GM19467 (cell line): ENCODE measurements around the gene MPEG1.

ENCODE experiments used
- ATAC-seq: cut with Tn5 transposase; IDR thresholded peaks from one replicate; pipeline ENCODE4 v1.9.1; 2021; ENCODE audit warnings: mild to moderate bottlenecking, moderate library complexity; ENCODE audit not compliant: unreplicated experiment

Gene MPEG1

DNA sequence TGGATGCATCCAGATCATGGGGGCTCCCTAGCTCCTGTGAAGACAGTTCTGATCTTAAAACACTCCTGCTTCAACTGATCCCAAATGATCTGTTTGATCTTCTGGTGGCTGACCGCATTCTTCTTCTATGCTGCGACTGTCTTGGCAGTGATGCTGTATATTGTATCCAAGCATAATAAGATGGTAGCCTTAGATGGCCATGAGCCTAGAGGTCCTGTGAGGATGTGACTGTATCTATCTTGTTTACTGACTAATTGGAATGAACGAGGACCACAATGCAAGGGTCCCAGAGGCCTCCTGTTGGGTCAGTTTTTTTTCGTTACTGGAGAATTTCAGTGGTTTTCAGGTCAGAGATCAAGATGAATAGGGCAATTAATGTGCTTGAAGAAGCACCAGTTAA, 7.1 kb upstream of the MPEG1 start:
- ATAC-seq, result no peak

DNA sequence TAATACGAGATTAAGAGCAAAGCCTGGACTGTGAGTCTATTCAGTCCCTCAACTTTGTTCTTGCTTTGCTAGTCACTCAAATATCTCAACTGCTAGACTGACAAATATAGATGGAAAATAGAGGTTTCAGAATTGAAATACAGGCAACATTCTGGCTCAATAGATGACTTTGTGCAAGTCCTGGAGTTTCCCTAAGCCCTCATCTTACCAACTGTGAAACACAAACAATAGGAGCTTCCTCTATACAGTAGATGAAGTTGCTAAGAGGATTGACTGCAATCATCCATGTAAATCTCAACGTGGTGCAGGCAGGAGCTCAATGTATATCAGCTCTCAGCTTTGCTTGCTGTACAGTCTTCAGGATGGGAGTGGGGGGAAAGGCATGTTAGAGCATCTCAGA, 6.2 kb upstream of the MPEG1 start:
- no peak for ATAC-seq

DNA sequence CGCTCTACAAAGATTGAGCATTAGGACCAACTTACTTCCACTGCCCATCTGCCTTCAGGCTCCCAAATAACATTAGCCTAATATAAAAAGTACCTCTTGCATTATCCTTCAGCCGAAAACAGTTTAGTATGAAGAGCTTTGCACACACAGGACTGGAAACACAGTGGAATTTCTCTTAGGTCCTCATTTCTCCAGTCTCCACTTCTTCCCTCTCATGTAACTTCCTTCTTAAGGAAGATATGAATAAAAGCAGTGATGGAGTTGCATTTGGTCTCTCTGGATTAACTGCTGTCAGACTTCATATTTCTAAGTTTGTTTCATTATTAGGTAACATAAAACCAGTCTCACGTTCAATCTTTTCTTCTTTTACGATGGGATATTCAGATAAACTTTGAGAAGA, 5.6 kb upstream of the MPEG1 start:
- no peak for ATAC-seq

DNA sequence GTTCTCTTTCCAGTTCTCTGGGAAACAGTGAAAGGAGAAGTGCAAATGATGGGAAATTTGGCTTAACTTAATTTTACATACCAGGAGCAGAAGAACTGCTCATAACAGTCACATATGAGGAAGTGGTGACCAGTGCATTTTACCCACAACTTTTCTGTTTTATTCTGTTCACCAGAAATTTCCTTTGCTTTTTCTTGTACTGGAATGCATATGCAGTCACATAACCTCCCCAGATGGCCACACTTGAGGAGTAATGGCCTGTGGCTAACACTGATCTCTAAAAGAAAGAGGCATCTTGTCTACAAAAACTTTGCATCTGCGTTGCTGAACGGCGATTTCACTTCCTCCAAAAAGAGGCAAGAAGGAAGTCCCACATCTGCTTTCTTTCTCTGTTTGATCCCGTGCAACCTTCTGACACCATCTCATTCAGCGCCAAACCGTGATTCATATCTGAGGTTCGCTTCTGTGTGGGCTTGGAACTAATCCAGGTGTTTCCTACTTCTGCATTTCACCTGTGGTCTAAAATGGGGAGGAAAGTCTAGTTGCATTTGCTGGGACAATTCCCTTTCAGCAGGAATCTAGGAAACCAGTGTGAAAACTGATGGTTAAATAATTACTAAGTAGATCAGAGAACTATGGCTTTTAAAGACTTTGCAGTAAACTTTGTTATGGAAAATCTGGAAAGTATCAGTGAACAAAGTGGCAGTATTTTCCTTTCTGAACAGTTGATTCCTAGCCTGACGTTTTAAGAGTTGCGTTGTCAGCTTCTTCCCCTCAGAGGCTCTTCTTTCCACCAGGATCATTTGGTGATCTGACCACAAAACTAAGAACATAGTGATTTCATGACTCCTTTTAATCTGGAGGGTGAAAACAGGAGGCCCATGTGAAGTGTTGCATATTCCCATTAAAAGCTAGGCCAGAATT, 4.2 kb upstream of the MPEG1 start:
- ATAC-seq, result peak; percentile 86

DNA sequence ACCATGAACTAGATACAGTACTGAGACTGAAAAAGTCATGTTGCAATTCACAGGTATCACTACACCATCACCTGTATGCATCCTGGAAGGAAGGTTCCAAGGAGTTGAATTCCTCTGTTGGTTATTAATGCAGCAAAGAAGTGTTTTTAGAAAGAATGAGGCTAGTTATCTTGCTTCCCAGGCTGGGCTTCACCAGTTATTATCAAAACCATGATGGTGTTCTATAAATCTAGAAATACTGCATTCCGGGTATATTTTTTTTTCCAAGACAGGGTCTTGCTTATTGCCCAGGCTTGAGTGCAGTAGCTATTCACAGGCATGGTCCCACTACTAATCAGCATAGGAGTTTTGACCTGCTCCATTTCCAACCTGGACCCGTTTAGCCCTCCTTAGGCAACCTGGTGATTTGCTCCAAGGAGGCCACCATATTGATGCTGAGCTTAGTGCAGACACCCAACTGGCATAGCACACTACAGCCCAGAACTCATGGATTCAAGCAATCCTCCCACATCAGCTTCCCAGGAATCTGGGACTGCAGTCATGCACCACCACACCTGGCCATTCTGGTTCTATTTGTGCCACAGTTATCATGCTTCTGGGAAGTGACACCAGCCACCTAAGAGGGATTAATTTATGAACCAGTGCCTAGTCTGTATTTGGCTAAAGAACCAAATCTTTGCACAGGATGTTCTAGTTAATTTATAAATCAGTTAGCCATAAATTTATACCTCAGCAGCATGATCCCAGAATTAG, 1.6 kb upstream of the MPEG1 start:
- ATAC-seq, result no peak

DNA sequence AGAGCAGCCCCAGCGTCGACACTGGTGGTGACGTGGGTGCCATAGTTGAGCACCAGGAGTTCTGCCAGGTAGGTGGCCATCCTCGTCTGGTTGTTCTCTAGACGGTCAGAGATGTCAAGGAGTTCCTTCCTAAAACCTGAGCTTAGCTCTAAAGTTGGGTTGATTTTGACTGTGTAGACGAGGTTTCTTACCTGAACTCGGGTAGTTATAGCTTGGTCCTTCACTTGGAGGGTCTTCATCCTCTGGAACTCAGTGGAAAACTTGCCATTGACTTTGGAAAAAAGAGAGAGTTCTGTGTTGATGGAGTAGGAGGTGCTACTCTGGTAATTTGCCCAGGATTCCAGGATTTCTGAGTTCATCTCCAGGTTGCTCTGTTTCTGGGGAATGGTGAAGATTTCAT, 505 bp downstream of the MPEG1 start:
- no peak for ATAC-seq

DNA sequence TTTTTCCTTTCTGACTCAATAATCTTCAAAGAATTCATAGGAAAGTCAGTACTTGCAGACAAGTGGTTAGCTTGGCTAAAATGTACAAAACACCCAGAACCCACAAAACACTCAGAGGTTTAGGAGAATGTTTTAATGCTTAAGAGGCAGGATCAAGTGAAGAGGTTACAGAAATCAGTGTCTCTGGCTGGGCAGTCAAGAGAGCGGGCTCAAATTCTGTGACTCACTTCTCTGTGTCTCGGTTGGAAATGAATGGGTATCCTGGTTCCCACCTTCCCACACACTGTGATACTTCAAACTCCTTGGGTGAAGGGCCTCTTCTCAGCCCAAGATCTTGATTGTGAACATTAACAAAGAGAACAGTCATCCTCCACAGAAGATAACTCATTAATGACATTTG, 3.8 kb downstream of the MPEG1 start:
- ATAC-seq, result no peak

DNA sequence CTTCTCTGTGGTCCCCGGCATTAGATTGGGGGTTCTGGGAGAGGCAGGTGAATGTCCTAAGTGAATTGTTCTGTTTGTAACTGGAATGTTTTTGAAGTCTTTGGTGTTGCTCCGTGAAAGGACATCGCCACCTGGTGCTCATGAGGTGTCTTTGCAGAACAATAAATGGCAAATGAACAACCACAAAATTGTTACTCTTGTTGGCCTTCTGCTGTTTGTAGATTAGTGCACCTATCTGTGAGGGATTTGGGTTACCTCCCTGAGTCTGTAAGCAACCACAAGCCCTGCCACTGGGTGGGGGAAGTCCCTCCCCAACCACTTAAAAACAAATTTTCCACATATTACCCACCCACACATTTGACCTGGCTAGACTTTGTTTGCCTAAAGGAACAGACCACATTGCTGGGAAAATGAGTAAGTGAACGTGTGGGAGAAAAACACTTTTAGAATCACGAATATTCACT, 4.7 kb downstream of the MPEG1 start:
- ATAC-seq, result peak; percentile 63

DNA sequence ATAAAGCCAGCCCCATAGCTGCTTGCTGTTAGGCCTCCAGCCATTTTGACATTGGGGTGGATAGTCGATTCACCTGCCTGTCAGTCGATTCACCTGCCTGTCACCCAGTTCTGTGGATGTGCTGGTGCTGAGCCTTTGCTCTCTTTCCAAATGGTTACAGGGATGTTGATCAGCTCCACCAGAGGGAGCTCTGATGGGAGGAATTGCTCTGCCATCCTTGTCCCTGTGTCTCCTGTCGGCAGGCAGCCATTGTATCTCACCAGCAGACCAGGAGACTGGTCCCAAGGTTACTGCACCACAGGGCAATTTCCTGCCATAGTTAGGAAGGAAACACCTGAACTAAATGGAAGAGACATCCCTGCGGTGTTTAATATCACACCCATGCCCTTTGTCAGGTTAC, 6.1 kb downstream of the MPEG1 start:
- no peak for ATAC-seq

DNA sequence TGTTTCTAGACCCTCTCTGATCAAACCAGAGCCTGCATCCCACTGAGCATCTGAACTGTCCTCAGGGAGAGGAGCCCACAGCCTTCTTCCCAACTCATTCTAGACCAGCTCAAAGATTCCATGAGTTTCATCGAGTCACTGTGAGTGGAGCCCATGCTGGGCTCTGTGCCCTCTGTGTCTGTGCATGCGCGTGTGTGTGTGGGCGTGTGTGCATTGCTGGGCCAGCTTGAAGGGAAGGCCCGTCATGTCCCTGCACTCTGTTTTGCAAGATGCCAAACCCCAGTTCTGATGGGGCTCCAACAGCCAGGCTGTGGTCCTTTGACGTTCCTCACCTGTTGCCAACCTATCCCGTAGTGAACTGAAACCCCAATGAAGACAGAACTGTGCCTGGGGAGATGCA, 7.1 kb downstream of the MPEG1 start:
- no peak for ATAC-seq

DNA sequence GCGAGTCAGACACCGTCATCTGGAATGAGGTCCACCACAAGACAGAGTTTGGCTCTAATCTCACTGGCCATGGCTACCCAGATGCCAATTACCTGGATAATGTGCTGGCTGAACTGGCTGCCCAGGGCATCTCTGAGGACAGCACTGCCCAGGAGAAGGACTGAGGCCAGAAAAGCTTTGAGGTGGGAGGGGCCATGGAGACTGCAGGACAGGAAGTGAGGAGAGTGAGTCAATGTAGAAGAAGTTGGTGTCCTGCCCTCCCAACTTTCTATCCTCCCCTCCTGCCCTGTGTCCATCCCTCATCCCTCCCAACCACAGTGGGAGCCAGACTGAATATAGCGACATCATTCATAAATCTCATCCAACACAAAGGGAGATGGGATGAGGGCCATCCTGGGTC, 8.0 kb downstream of the MPEG1 start:
- no peak for ATAC-seq

DNA sequence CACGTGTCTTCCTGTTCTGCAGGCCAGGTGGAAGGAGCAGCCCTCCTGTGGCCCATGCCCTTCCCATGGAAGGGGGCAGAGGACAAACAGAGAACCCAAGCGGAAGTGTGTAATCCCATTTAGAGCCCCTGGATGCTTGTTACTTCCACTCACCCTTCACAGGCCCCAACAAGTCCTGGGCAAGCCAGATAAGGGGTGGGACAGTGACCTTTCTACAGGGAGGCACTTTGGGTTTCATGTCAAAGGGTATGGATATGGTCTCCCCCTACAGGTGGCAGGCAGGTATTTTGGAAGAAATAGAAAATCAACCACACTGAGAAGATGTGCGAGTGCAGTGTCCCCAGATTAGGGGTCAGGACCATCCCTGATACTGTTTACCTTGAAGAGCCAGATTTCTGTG, 11.4 kb downstream of the MPEG1 start:
- no peak for ATAC-seq

DNA sequence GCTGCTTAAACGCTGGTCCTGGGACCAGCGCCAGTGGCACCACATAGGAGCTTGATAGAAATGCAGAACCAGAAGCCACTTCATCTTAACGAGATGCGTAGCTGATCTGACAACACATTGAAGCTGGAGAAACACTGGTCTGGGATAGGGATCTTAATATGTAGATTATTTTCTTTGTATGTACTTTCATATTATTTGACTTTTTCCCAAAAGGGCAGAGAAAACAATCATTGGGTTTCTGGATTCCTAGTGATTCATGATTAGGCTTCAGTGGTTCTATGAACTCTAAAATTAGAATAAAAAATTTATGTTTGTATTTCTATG, 12.3 kb downstream of the MPEG1 start:
- no peak for ATAC-seq

DNA sequence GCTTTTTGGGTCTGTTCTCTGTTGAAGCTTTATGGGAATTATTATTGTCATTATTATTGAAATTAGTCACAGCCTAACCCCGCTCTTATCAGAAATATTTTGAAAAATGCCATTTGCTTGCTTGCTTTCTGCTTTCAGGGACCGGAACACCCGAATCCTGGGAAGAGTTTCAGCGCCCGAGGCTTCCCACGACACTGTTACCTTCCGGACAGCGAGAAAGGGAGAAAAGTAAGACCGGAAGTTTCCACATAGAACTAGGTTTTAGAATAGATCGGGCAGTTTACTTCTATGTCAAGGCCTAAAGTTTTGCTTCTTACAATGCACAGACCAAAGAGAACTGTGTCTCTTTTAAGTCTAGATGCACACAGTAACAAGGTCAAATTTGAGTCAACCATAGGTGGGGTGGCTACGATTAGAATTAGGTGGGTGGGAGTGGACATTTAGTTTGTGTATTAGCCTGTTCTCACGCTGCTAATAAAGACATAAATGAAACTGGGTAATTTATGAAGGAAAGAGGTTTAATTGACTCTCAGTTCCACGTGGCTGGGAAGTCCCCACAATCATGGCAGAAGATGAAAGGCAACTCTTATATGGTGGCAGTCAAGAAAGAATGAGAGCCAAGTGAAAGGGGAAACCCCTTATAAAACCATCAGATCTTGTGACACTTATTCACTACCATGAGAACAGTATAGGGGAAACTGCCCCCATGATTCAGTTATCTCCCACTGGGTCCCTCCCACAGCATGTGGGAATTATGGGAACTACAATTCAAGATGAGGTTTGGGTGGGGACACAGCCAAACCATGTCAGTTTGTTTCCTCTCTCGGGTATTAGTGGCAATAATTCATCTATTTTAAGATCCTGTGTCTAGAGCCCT, 12.9 kb downstream of the MPEG1 start:
- no peak for ATAC-seq

DNA sequence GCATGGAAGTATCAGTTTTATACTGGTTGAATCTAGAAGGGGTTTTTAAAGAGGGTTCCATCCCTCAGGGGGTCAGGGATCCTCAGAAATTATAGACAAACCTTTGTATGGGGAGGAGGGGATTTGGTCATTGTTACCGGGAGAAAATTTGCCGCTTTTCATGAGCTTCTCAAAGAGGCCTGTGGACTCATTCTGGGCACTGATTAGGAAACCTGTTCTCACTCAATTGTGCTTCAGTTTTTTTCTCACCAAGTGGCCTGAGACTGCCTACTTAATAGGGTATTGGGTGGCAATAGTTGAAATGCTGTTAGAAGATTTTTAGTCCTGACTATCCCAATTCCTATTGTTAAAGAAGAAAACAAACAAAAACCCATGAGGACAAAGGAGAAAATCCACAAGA, 14.0 kb downstream of the MPEG1 start:
- no peak for ATAC-seq

DNA sequence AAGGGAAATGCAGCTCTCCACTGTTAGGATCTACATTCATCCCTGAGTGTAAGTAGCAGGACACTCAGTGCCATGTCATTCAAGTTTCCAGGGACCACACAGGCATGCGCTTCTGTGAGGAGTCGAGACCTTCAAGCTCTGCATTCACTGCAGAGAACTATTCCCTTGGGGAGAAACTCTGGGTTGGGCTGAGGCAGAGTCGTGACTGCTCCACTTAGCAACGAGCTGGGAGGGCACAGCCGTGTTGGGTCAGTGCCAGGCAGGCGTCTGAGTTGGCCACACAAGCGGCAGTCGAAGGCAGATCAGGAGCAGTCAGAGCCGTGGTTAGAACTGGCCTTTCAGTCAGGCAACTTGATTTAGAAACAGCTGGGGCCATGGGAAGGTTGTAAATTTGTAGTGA, 14.7 kb downstream of the MPEG1 start:
- no peak for ATAC-seq

DNA sequence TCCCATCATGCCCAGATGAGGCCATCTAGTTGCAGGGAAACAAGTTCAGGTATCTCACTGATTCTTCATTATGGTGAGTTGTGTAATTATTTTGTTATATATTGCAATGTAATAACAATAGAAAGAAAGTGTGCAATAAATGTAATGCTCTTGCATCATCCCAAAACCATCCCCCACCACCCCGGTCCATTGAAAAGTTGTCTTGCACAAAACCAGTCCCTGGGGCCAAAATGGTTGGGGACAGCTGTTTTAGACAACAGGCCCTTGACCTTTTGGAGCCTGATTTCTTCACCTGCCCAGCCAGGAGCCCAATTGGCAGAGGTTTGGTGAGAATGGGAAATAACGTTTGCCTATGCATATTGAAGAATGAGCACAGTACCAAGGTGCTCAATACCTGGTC, 15.9 kb downstream of the MPEG1 start:
- no peak for ATAC-seq

DNA sequence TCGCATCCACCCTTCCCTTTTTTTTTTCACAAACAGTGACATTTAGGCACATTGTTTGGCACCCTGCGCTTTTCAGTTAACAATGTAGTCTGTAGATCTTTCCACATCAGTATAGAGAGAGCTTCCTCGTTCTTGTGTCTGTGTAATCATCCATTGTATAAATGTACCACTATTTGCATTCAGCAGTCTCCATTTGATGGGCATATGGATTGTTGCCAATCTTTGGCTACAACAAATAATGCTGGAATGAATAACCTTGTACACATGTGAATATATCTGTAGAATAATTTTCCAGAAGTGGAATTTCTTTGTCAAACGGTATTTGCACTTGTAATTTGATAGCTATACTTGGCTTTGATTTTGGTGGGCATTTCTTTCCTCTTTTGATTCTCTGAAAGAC, 17.1 kb downstream of the MPEG1 start:
- no peak for ATAC-seq

DNA sequence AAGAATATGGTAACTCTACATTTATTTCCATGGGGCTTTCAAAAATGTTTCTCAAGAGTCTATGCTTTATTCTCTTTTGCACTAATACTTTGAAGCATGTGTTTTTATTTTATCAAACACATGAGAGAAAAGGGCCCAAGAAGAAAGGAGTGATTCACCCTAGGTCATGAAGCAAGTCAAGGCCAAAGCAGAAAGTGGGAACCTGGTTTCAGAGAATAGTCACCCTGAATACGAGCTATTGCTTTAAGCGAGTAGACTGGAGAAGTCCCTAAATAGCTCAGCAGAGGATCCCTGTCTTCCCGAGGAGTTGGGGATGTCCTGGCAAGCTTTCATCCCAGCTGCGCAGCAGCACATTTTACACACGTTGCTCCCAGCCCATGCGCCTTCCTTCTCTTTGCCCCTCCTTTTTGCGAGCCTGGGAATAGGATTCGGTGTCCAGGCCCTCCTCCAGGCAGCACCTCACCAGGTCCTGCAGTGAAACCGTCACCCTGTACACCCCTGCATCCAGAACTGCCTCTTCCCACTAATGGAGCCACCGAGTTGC, 19.1 kb downstream of the MPEG1 start:
- ATAC-seq, result no peak

DNA sequence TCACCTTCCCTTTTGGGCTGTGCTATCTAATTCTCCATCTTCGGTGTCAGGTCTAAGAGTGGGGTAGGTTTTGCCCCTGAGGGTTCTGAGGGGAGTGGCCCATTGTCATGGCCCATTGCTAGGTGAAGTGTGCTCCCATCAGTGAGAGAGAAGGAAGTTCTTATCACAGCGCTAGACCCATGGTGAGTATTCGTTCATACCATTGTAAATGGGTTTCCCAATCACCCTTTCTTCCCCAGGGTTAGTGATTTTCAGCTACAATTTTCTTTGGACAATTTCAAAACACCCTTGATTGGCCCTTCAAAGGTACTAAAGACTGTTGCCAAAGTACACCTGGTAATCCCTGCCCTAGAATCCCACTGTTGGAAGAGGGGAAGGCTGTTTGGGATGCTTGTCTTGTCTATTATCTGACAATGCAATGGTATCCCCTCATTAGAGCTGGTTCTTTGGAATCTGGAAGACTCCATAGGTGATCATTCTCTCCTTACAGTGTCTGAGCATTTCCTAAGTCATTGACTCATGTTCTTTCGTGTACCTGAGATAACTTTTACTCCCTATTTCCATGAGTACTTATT, 20.2 kb downstream of the MPEG1 start:
- no peak for ATAC-seq

DNA sequence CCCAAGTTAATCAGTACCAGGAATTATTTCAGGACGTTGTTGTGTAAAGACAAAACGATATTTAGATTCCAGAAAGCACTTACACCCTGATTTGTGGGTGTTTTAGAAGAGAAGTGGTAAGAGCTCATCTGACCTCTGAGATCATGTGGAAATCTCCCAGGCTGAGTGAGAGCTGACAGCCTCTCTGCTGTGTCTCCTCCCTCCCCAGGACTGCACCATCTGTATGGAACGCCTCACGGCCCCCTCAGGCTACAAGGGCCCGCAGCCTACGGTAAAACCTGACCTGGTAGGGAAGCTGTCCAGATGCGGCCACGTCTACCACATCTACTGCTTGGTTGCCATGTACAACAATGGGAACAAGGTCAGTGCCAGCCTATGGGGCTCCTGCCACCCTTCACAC, 20.8 kb downstream of the MPEG1 start:
- no peak for ATAC-seq
